Breast epithelium (tissue), 4 donors: ENCODE results near the gene ACER3. TPM values are rescaled to one million over a fixed set of nuclear protein-coding genes. Genes with fewer than 3 reads are reported as not detected.

Experiments used
- DNase-seq, 2 donors: peaks; one replicate each; pipeline ENCODE4 v3.0.0-alpha.2; 2019; ENCODE audit warnings: low spot score in 2 of 2
- H3K27ac ChIP-seq, 2 donors: fragments of 200-600 bp; sonication (generic) in 1 of 2; one replicate each; pipeline ENCODE4 v1.5.1; 2016 to 2019; ENCODE audit warnings: mild to moderate bottlenecking in 1 of 2
- H3K27me3 ChIP-seq, 2 donors: fragments of 200-600 bp; sonication (generic) in 1 of 2; one replicate each; pipeline versions ENCODE4 v1.5.1 to v1.6.0; 2017 to 2019; ENCODE audit warnings: control low read depth in 1 of 2, mild to moderate bottlenecking in 1 of 2
- H3K36me3 ChIP-seq: fragments of 200-600 bp; one replicate; pipeline ENCODE4 v1.5.1; 2019
- H3K4me1 ChIP-seq, 2 donors: fragments of 200-600 bp; sonication (generic); one replicate each; pipeline ENCODE4 v1.5.1; 2016 to 2019; ENCODE audit warnings: control low read depth in 1 of 2
- H3K4me3 ChIP-seq, 3 donors: fragments of 200-600 bp; sonication (generic); 1 replicate in 2 of 3; 2 replicates in 1 of 3; pipeline ENCODE4 v1.5.1; 2016 to 2019; ENCODE audit warnings: mild to moderate bottlenecking in 3 of 3, moderate library complexity in 2 of 3
- H3K9me3 ChIP-seq, 2 donors: fragments of 200-600 bp; sonication (generic) in 1 of 2; one replicate each; pipeline ENCODE4 v1.5.1; 2016 to 2019; ENCODE audit warnings: control low read depth in 1 of 2
- POLR2A ChIP-seq: fragments of 450-650 bp; IDR thresholded peaks from one replicate; pipeline ENCODE4 v1.6.1; 2016; ENCODE audit warnings: antibody characterized with exemption, mild to moderate bottlenecking, moderate library complexity
- POLR2AphosphoS5 ChIP-seq, 3 donors: sonication (generic); formaldehyde crosslinking; IDR thresholded peaks; one replicate each; pipeline ENCODE4 v1.6.1; 2017; ENCODE audit warnings: antibody characterized with exemption in 3 of 3
- intact Hi-C: fragments of 100-400 bp; cut with DNase I; formaldehyde crosslinking; loops from one replicate; pipeline ENCODE4 v1.15.1; 2023; ENCODE audit warnings: low total_unique reads
- total RNA-seq, 3 donors: library from RNA; depleted of rRNA; stranded (reverse); fragments of >200 nt; gene quantifications; one replicate each; pipeline ENCODE4 v1.1.0, GENCODE V29; 2016
- TF ChIP-seq, protein P1 (sequence below), 3 donors: fragments of 450-650 bp; IDR thresholded peaks; one replicate each; pipeline ENCODE4 v1.5.1; 2016 to 2017; ENCODE audit warnings: antibody characterized with exemption in 3 of 3, mild to moderate bottlenecking in 3 of 3, moderate library complexity in 3 of 3

ACER3 gene
- total RNA-seq, 3 donors from 2014 or later: 8.2 to 35.2 (median 12.9) TPM

DNA sequence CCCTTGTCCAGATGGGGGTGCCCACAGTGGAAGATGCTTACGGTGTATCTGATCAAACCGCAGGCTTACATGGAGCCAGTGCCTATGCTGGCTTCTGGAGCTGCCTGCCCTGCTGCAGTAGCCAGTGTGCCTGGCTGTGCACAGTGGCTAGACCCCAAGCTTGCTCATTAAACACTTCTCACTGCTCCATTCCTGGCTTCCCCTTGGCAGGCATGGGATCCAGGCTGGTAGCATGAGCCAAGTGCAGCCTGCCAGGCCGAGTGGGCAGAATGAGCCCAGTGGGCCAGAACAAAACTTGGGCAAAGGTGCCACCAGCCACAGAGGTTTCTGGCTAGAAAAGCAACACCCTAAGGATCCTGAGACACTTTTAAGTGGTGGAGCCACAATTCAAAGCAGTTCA lies 118.1 kb downstream of the ACER3 start:
- no peaks in the 10 kb centered on the region for H3K36me3 ChIP-seq
- DNase-seq: no peak

DNA sequence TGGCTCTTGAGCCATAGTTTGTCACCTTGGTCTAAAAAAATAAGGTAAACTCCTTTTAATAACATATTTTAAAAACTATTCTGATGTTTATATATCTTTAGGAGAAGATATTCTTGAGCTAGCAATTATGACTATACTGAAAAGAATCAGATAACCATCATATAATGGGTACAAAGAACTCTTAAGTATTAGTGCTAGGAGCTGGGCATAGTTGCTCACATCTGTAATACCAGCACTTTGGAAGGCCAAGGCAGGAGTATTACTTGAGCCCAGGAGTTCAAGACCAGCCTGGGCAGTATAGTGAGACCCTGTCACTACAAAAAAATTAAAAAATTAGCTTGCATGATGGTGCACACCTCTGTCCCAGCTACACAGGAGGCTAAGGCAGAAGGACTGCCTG lies 119.5 kb downstream of the ACER3 start:
- no peaks in the 10 kb centered on the region for H3K27me3 ChIP-seq
- TF ChIP-seq POLR2A (no peak), POLR2AphosphoS5 (IDR thresholded peaks at IDR 0.05) (no peak)
- TF ChIP-seq, protein P1, sequence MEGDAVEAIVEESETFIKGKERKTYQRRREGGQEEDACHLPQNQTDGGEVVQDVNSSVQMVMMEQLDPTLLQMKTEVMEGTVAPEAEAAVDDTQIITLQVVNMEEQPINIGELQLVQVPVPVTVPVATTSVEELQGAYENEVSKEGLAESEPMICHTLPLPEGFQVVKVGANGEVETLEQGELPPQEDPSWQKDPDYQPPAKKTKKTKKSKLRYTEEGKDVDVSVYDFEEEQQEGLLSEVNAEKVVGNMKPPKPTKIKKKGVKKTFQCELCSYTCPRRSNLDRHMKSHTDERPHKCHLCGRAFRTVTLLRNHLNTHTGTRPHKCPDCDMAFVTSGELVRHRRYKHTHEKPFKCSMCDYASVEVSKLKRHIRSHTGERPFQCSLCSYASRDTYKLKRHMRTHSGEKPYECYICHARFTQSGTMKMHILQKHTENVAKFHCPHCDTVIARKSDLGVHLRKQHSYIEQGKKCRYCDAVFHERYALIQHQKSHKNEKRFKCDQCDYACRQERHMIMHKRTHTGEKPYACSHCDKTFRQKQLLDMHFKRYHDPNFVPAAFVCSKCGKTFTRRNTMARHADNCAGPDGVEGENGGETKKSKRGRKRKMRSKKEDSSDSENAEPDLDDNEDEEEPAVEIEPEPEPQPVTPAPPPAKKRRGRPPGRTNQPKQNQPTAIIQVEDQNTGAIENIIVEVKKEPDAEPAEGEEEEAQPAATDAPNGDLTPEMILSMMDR (IDR thresholded peaks at IDR 0.05): no peak
- peaks cover 8 to 15% of the 10 kb centered on the region in 2 donors for H3K9me3 ChIP-seq
- no peaks in the 10 kb centered on the region for H3K36me3 ChIP-seq
- no peak overlapping the region for H3K27ac ChIP-seq
- no peak overlapping the region for H3K4me3 ChIP-seq
- DNase-seq: no peak
- no peaks in the 10 kb centered on the region for H3K4me1 ChIP-seq
- intact Hi-C loops: no loop called here

More for the DNA sequence above, 118.1 kb downstream of the ACER3 start:
- no peaks in the 10 kb centered on the region for H3K27me3 ChIP-seq
- TF ChIP-seq POLR2AphosphoS5 (IDR thresholded peaks at IDR 0.05) (no peak), POLR2A (no peak)
- TF ChIP-seq, protein P1 (IDR thresholded peaks at IDR 0.05): no peak
- H3K4me3 ChIP-seq: no peak overlapping the region
- no peak overlapping the region for H3K27ac ChIP-seq
- intact Hi-C loops: no loop called here
- H3K4me1 ChIP-seq: no peaks in the 10 kb centered on the region
- peaks cover 8 to 15% of the 10 kb centered on the region in 2 donors for H3K9me3 ChIP-seq

DNA sequence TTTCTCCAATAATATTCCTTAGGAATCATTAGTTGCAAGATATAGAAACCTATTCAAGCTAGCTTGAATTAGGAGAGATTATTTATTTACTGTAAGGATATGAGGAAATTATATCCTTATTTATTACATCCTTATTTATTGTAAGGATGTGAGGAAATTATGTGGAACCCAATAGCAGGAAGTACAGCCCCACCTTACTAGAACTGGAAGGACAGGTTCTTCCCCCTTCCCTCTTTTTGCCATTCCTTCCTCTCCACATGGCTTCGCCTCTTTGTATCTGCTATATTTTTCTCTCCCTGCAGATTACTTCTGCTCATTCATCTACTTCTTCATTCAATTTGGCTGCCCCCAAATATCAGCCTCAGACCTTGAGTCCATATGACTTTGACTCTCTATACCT lies 124.0 kb downstream of the ACER3 start:
- Histone ChIP-seq H3K4me1 (no peaks in the 10 kb centered on the region), H3K36me3 (no peaks in the 10 kb centered on the region), H3K27me3 (no peaks in the 10 kb centered on the region), H3K4me3 (no peak overlapping the region), H3K9me3 (no peaks in the 10 kb centered on the region), H3K27ac (no peak overlapping the region)
- DNase-seq: no peak
- TF ChIP-seq, protein P1 (IDR thresholded peaks at IDR 0.05): no peak
- no peak for TF ChIP-seq POLR2AphosphoS5 (IDR thresholded peaks at IDR 0.05)
- TF ChIP-seq POLR2A: no peak
- intact Hi-C loops: no loop called here

DNA sequence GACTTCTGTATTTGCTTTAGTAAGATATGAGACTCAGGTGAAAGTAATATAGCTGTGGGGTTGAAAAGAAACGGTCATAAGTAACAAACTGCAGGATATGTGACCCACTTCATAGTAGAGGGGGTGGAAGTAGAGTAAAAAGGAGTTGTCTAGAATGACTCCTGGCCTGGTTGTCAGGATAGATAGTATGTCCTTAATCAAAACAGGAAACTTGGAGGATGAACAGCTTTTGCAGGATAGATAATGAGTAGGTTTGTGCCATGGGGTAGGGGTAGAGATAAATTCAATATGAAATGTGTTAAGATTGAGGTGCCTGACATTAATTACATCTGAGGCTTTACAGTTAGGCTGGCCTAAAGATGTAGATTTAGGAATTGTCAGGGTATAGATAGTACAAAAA lies 126.5 kb downstream of the ACER3 start:
- no peak overlapping the region for H3K4me3 ChIP-seq
- no peaks in the 10 kb centered on the region for H3K36me3 ChIP-seq
- no peaks in the 10 kb centered on the region for H3K4me1 ChIP-seq
- no peak overlapping the region for H3K27ac ChIP-seq
- intact Hi-C loops: no loop called here
- TF ChIP-seq POLR2AphosphoS5 (IDR thresholded peaks at IDR 0.05) (no peak), POLR2A (no peak)
- TF ChIP-seq, protein P1 (IDR thresholded peaks at IDR 0.05): no peak
- no peaks in the 10 kb centered on the region for H3K9me3 ChIP-seq
- no peak for DNase-seq
- no peaks in the 10 kb centered on the region for H3K27me3 ChIP-seq

DNA sequence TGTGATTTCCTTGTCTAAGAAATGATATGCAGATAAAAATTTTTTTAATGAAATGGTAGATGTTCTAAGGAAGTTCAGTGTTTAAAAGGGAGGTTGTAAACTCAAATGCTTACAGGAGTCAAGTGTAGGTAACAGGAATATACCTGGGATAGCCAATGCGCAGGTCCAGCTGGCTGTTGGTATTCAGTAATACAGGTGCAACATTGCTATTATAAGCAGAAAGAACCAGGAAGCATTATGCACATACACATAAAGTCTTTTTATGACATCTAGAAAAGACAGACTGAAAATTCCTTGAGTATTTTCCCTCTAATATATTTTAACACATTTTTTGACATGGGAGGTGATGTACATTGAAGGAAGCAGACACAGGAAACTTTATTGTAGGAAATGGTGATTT lies 129.9 kb downstream of the ACER3 start:
- no peak for TF ChIP-seq POLR2AphosphoS5 (IDR thresholded peaks at IDR 0.05)
- TF ChIP-seq, protein P1 (IDR thresholded peaks at IDR 0.05): no peak
- Histone ChIP-seq H3K27ac (no peak overlapping the region), H3K4me3 (no peak overlapping the region), H3K36me3 (no peaks in the 10 kb centered on the region), H3K27me3 (no peaks in the 10 kb centered on the region), H3K9me3 (no peaks in the 10 kb centered on the region), H3K4me1 (no peaks in the 10 kb centered on the region)
- DNase-seq: no peak
- intact Hi-C loops: no loop called here
